H1 (cell line): ENCODE measurements around the gene DAP. TPM values are rescaled to one million over a fixed set of nuclear protein-coding genes. Genes with fewer than 3 reads are reported as not detected.
"Not testable (repeated sequence)": the region's sequence is repeated elsewhere in the genome, so short reads cannot be mapped to it uniquely, and the experiment has no call there.

ENCODE experiments used
- CTCF ChIA-PET: fragments of 300-600 bp; sonication (Branson Sonifier 250); formaldehyde crosslinking; loops from one replicate; lab custom pipeline; 2021; ENCODE audit not compliant: partially characterized antibody; lab: Charles Lee
- POLR2A ChIA-PET: fragments of 300-600 bp; sonication (Branson Sonifier 250); formaldehyde crosslinking; loops from one replicate; lab custom pipeline; 2021; ENCODE audit warnings: inconsistent platforms; ENCODE audit not compliant: partially characterized antibody; lab: Charles Lee
- DNase-seq, 2 experiments: peaks; one replicate each; pipeline versions ENCODE4 v3.0.0 to v3.0.0-alpha.2; 2010 to 2022; ENCODE audit warnings: low spot score in 2 of 2, low read depth in 1 of 2, mixed read lengths in 1 of 2
- FAIRE-seq: peaks from 2 replicates; lab custom pipeline; 2011; peaks lifted over from hg19 to GRCh38; lab: Jason Lieb, UNC
- H2AFZ ChIP-seq: 2 replicates; pipeline ENCODE4 v1.8.1; 2012; ENCODE audit warnings: low read length, inconsistent platforms
- H2AK5ac ChIP-seq: 2 replicates; pipeline ENCODE4 v1.6.1; 2013; ENCODE audit warnings: low read depth, low read length
- H2BK120ac ChIP-seq: replicated peaks from 2 replicates; pipeline ENCODE3; 2013; ENCODE audit warnings: low read depth, low read length, inconsistent platforms
- H2BK12ac ChIP-seq: 2 replicates; pipeline ENCODE4 v1.6.1; 2013; ENCODE audit warnings: low read depth, low read length
- H2BK15ac ChIP-seq: 2 replicates; pipeline ENCODE4 v1.6.1; 2013; ENCODE audit warnings: low read length
- H2BK20ac ChIP-seq: 2 replicates; pipeline ENCODE4 v1.6.1; 2013; ENCODE audit warnings: low read length
- H2BK5ac ChIP-seq: 2 replicates; pipeline ENCODE4 v1.6.1; 2013; ENCODE audit warnings: low read depth, low read length
- H3K14ac ChIP-seq: 2 replicates; pipeline ENCODE4 v1.6.1; 2013; ENCODE audit warnings: inconsistent platforms; ENCODE audit not compliant: insufficient read length
- H3K18ac ChIP-seq: 2 replicates; pipeline ENCODE4 v1.6.1; 2013; ENCODE audit warnings: low read length; ENCODE audit errors: extremely low read depth
- H3K23ac ChIP-seq: 2 replicates; pipeline ENCODE4 v1.6.1; 2013; ENCODE audit warnings: inconsistent platforms; ENCODE audit not compliant: insufficient read length
- H3K23me2 ChIP-seq: 2 replicates; pipeline ENCODE4 v1.6.1; 2013; ENCODE audit warnings: low read depth, low read length
- H3K27ac ChIP-seq: 2 replicates; pipeline ENCODE4 v1.6.1; 2011; ENCODE audit warnings: low read depth, low read length, inconsistent platforms
- H3K27me3 ChIP-seq, 4 experiments: replicated peaks in 1 of 4; 1 replicate in 1 of 4; 2 replicates in 3 of 4; pipeline versions ENCODE4 v1.6.1 to v1.8.1; 2011 to 2013; ENCODE audit warnings: low read length in 3 of 4, mild to moderate bottlenecking in 3 of 4, inconsistent platforms in 2 of 4, mixed read lengths in 2 of 4, moderate library complexity in 1 of 4; ENCODE audit not compliant: control insufficient read depth in 3 of 4, insufficient read depth in 3 of 4; ENCODE audit errors: extremely low read depth in 1 of 4
- H3K36me3 ChIP-seq, 4 experiments: 2 replicates each; pipeline versions ENCODE4 v1.6.1 to v1.8.1; 2011 to 2013; ENCODE audit warnings: mild to moderate bottlenecking in 4 of 4, low read length in 3 of 4, moderate library complexity in 2 of 4, control low read depth in 1 of 4, inconsistent platforms in 1 of 4; ENCODE audit not compliant: insufficient read depth in 4 of 4, control insufficient read depth in 2 of 4
- H3K4ac ChIP-seq: replicated peaks from 2 replicates; pipeline ENCODE3; 2013; ENCODE audit warnings: low read length, low read depth, mixed read lengths, inconsistent platforms; ENCODE audit not compliant: insufficient read length
- H3K4me1 ChIP-seq, 4 experiments: replicated peaks in 1 of 4; 1 replicate in 1 of 4; 2 replicates in 3 of 4; pipeline versions ENCODE4 v1.6.1 to v1.8.1; 2011 to 2013; ENCODE audit warnings: low read length in 3 of 4, inconsistent platforms in 2 of 4, mixed read lengths in 1 of 4; ENCODE audit not compliant: insufficient read depth in 4 of 4, control insufficient read depth in 3 of 4
- H3K4me2 ChIP-seq, 2 experiments: 2 replicates each; pipeline versions ENCODE4 v1.6.1 to v1.8.1; 2011 to 2013; ENCODE audit warnings: low read depth in 2 of 2, low read length in 2 of 2, control low read depth in 1 of 2, inconsistent platforms in 1 of 2, mild to moderate bottlenecking in 1 of 2; ENCODE audit not compliant: insufficient read depth in 1 of 2
- H3K4me3 ChIP-seq, 4 experiments: fragments of 200-600, 300-600 bp in 1 of 4; sonication (generic), shearing (Covaris generic), sonication (Bioruptor Twin) in 1 of 4; 2 replicates each; pipeline versions ENCODE4 v1.5.1 to v1.8.1; 2011 to 2016; ENCODE audit warnings: low read length in 4 of 4, low read depth in 3 of 4, control low read depth in 2 of 4, inconsistent platforms in 2 of 4, mild to moderate bottlenecking in 2 of 4, mixed read lengths in 1 of 4, moderate library complexity in 1 of 4; ENCODE audit not compliant: insufficient read depth in 2 of 4; ENCODE audit errors: extremely low read depth in 1 of 4
- H3K56ac ChIP-seq: replicated peaks from 2 replicates; pipeline ENCODE3; 2013; ENCODE audit warnings: low read depth, mild to moderate bottlenecking, mixed read lengths, low read length, inconsistent platforms; ENCODE audit not compliant: insufficient read length
- H3K79me1 ChIP-seq: 2 replicates; pipeline ENCODE4 v1.6.1; 2013; ENCODE audit warnings: low read depth, low read length, control low read depth
- H3K79me2 ChIP-seq, 2 experiments: 2 replicates each; pipeline versions ENCODE4 v1.6.1 to v1.8.1; 2012 to 2013; ENCODE audit warnings: low read length in 2 of 2, mild to moderate bottlenecking in 2 of 2, inconsistent platforms in 1 of 2; ENCODE audit not compliant: insufficient read depth in 2 of 2, control insufficient read depth in 1 of 2
- H3K9ac ChIP-seq, 4 experiments: replicated peaks in 1 of 4; 1 replicate in 1 of 4; 2 replicates in 3 of 4; pipeline versions ENCODE4 v1.6.1 to v1.8.1; 2011 to 2013; ENCODE audit warnings: low read depth in 3 of 4, low read length in 3 of 4, control low read depth in 2 of 4, mild to moderate bottlenecking in 2 of 4, moderate library complexity in 2 of 4, inconsistent platforms in 1 of 4; ENCODE audit errors: extremely low read depth in 1 of 4
- H3K9me3 ChIP-seq, 2 experiments: 2 replicates each; pipeline versions ENCODE4 v1.6.1 to v1.8.1; 2012 to 2013; ENCODE audit warnings: mild to moderate bottlenecking in 2 of 2, moderate library complexity in 2 of 2, control low read depth in 1 of 2, inconsistent platforms in 1 of 2, low read depth in 1 of 2, low read length in 1 of 2, mixed read lengths in 1 of 2; ENCODE audit not compliant: insufficient read depth in 2 of 2
- H4K20me1 ChIP-seq, 2 experiments: replicated peaks in 1 of 2; 2 replicates each; pipeline versions ENCODE3 to v1.8.1; 2011 to 2013; ENCODE audit warnings: inconsistent platforms in 2 of 2, low read length in 2 of 2, mild to moderate bottlenecking in 1 of 2; ENCODE audit not compliant: insufficient read depth in 2 of 2, control insufficient read depth in 1 of 2
- H4K5ac ChIP-seq: 2 replicates; pipeline ENCODE4 v1.6.1; 2013; ENCODE audit warnings: low read length, low read depth, mixed read lengths, inconsistent platforms; ENCODE audit not compliant: insufficient read length
- H4K8ac ChIP-seq: 2 replicates; pipeline ENCODE4 v1.8.0; 2013; ENCODE audit warnings: mild to moderate bottlenecking, moderate library complexity, low read length, inconsistent platforms; ENCODE audit not compliant: insufficient read depth; ENCODE audit errors: extremely low read depth
- H4K91ac ChIP-seq: replicated peaks from 2 replicates; pipeline ENCODE3; 2013; ENCODE audit warnings: low read length, mixed read lengths, inconsistent platforms; ENCODE audit not compliant: insufficient read length
- CHD2 ChIP-seq: IDR thresholded peaks from 2 replicates; pipeline ENCODE4 v1.6.1; 2012; ENCODE audit warnings: low read length, improper control_type of control experiment
- SP1 ChIP-seq: IDR thresholded peaks from 2 replicates; pipeline ENCODE4 v1.6.1; 2011; ENCODE audit warnings: low read depth, low read length
- WGBS, 2 experiments: shearing (Covaris generic) in 1 of 2; methylation state at CpG; one replicate each; pipeline versions ENCODE4 v1.1.6 to v1.1.7; 2013 to 2015; ENCODE audit warnings: low lambda C conversion rate in 2 of 2, mixed read lengths in 2 of 2, inconsistent platforms in 1 of 2, low coverage in 1 of 2, missing lambda C conversion rate in 1 of 2; ENCODE audit not compliant: insufficient replicate concordance in 2 of 2, insufficient coverage in 1 of 2, insufficient read length in 1 of 2; ENCODE audit errors: extremely low coverage in 1 of 2, missing lambda C conversion rate in 1 of 2; 5-methylcytosine and 5-hydroxymethylcytosine counted together
- polyA plus RNA-seq, 7 experiments: library from polyadenylated mRNA; depleted of rRNA in 3 of 7; stranded (reverse) in 5 of 7; unstranded in 2 of 7; fragments of >200 nt in 5 of 7; fragments of 200-250 nt in 2 of 7; gene quantifications; 1 replicate in 5 of 7; 2 replicates in 1 of 7; 4 replicates in 1 of 7; pipeline versions ENCODE4 v1.2.1 to v1.2.3, GENCODE V29; 2011 to 2013; ENCODE audit warnings: missing spikeins in 2 of 7, mixed read lengths in 2 of 7
- total RNA-seq: library from RNA; stranded (reverse); fragmentation: NEBNext Ultra II Directional; extraction: Animal tissue kit (Norgen Biotek cat#: 25700); gene quantifications from 2 replicates; pipeline ENCODE4 v1.2.1, GENCODE V29; 2021

Gene DAP
- total and polyA plus RNA-seq, 2 of the 8 experiments (the other 6 are each of a cell fraction or from before 2014, with no cell fraction given) = 26.2 to 44.4 TPM

DNA sequence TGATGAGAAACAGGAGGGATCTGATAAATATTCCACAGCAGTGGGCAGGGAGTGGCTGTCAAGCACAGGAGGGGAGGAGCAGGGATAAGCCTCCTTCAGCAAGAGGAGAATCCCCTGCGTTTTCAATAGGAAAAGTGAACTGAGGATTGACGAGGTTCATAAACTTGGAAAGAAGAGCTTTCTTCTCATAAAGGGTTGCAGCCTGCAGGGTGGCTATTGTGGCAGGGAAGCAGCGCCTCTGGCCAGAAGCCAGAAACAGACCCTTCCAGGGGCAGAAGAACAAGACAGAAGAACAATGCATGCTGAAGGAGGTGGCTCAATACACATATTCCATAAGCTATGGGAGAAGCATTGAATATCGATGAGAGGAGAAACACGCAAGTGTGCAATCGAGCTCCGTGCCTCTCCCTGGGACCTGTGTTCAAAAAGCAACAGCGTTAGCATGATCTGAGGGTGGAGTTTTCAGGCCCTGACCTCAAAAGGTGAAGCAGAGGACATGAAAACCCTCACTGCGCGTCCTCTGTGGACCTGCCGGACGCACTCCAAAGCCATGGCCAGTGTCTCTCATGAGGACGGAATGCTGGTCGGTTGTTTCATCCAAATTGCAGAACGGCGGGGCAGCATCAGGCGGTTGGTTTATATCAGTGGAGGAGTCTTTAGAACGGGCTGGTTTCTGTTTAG, 129.6 kb downstream of the DAP start (continued):
- no peak for TF ChIP-seq CHD2
- TF ChIP-seq SP1 = no peak

DNA sequence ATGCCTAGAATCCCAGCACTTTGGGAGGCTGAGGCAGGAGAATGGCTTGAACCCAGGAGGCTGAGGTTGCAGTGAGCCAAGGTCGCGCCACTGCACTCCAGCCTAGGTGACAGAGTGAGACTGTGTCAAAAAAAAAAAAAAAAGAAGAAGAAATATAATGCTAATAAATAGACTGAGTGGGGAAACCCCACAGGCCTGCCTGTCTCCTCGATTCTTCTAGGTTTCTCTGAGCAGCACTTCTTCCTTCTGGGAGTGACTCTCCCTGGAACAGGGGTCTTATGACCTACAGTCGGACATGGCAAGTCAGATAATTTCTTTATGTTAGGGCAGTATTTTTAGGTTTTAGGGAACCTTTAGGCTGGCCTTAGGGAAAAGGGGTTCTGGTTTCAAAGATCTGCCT, 130.3 kb downstream of the DAP start:
- H3K27me3 ChIP-seq, H3K4me3 ChIP-seq, H3K56ac ChIP-seq, H3K79me1 ChIP-seq, H3K9ac ChIP-seq, FAIRE-seq, H3K79me2 ChIP-seq, H3K9me3 ChIP-seq, DNase-seq, H4K8ac ChIP-seq, H4K20me1 ChIP-seq, H3K36me3 ChIP-seq, H3K14ac ChIP-seq, H3K4me2 ChIP-seq, H2AFZ ChIP-seq, H3K23ac ChIP-seq, H4K91ac ChIP-seq, H4K5ac ChIP-seq, H3K27ac ChIP-seq, POLR2A ChIA-PET, H3K23me2 ChIP-seq: not testable (repeated sequence)
- Histone ChIP-seq H2AK5ac (peak overlapping the region; percentile 66; the same call in 1 of the 2 replicates), H2BK12ac (0 out of 2 replicates have a peak overlapping the region, but pooled peaks have one; percentile 27), H3K18ac (peak overlapping the region; percentile 24; the same call in 1 of the 2 replicates), H2BK15ac (peak overlapping the region; percentile 88; the same call in 1 of the 2 replicates), H2BK120ac (peak overlapping the region; percentile 47), H2BK20ac (0 out of 2 replicates have a peak overlapping the region, but pooled peaks have one; percentile 77), H3K4ac (peak overlapping the region; percentile 32), H2BK5ac (peak overlapping the region; percentile 88; the same call in 1 of the 2 replicates), H3K4me1 (peaks cover 4 to 27% (median 17%) of the 10 kb centered on the region in 4 experiments)
- 84% methylated on average over 3 of the region's 4 CpGs; no CpG with 5 or more reads in 1 of the 2 experiments for WGBS, 2 experiments
- CTCF ChIA-PET = interaction anchor here (0.7 to 9.6 kb wide), 3 partner anchors 36 to 178 kb away, joined by 3 to 199 read pairs (median 3); no protein-coding TSS in a partner anchor
